Epithelial cell of prostate (primary cell): ENCODE data around the gene SLC9A9.

Source experiments
- DNase-seq: peaks from one replicate; pipeline ENCODE4 v3.0.0-alpha.2; 2011; ENCODE audit warnings: low read depth, low spot score
- H3K27ac ChIP-seq: fragments of 450-650 bp; 2 replicates; pipeline ENCODE4 v1.5.1; 2017; ENCODE audit warnings: mild to moderate bottlenecking

The SLC9A9 gene

GRCh38 chr3:143613226-143613625 lies 235.0 kb downstream of the SLC9A9 start:
- H3K27ac ChIP-seq, result no peak overlapping the region
- no peak for DNase-seq

- H3K27ac ChIP-seq, result no peak overlapping the region
- no peak for DNase-seq
These were observed 235.7 kb downstream of the SLC9A9 start for GRCh38 chr3:143612541-143612940.

GRCh38 chr3:143608966-143609365 lies 239.3 kb downstream of the SLC9A9 start:
- no peak for DNase-seq
- peak overlapping the region; percentile 37 for H3K27ac ChIP-seq

- DNase-seq, result no peak
These were observed 242.9 kb downstream of the SLC9A9 start for GRCh38 chr3:143605233-143605950.

GRCh38 chr3:143604402-143605185 lies 243.7 kb downstream of the SLC9A9 start:
- no peak for DNase-seq
- H3K27ac ChIP-seq, result no peak overlapping the region

More at GRCh38 chr3:143605233-143605950, 242.9 kb downstream of the SLC9A9 start:
- no peak overlapping the region for H3K27ac ChIP-seq

GRCh38 chr3:143603774-143604173 lies 244.5 kb downstream of the SLC9A9 start:
- DNase-seq, result no peak
- H3K27ac ChIP-seq, result no peak overlapping the region

- DNase-seq, result peak; percentile 82
- H3K27ac ChIP-seq, result peak overlapping the region; percentile 89
These were observed 246.4 kb downstream of the SLC9A9 start for GRCh38 chr3:143601723-143602484.

- no peak for DNase-seq
- peak overlapping the region; percentile 89 for H3K27ac ChIP-seq
These were observed 247.2 kb downstream of the SLC9A9 start for GRCh38 chr3:143600756-143601718.

GRCh38 chr3:143597774-143598652 lies 250.3 kb downstream of the SLC9A9 start:
- peak overlapping the region; percentile 19 for H3K27ac ChIP-seq
- DNase-seq, result no peak

GRCh38 chr3:143596957-143597642 lies 251.2 kb downstream of the SLC9A9 start:
- H3K27ac ChIP-seq, result no peak overlapping the region
- DNase-seq, result no peak

- no peak overlapping the region for H3K27ac ChIP-seq
- no peak for DNase-seq
These were observed 252.7 kb downstream of the SLC9A9 start for GRCh38 chr3:143595456-143596077.

- no peak overlapping the region for H3K27ac ChIP-seq
These were observed 254.1 kb downstream of the SLC9A9 start for GRCh38 chr3:143594206-143594605.

GRCh38 chr3:143590660-143591059 lies 257.6 kb downstream of the SLC9A9 start:
- H3K27ac ChIP-seq, result no peak overlapping the region
- no peak for DNase-seq

More at GRCh38 chr3:143594206-143594605, 254.1 kb downstream of the SLC9A9 start:
- DNase-seq, result no peak

- no peak overlapping the region for H3K27ac ChIP-seq
- DNase-seq, result no peak
These were observed 261.7 kb downstream of the SLC9A9 start for GRCh38 chr3:143586576-143586975.

GRCh38 chr3:143585720-143586456 lies 262.4 kb downstream of the SLC9A9 start:
- H3K27ac ChIP-seq, result no peak overlapping the region
- no peak for DNase-seq

GRCh38 chr3:143584474-143584873 lies 263.8 kb downstream of the SLC9A9 start:
- no peak overlapping the region for H3K27ac ChIP-seq
- DNase-seq, result no peak
